Left lobe of liver (tissue), 2 donors: ENCODE results near the gene SF3B3. TPM values are rescaled to one million over a fixed set of nuclear protein-coding genes. Genes with fewer than 3 reads are reported as not detected.

Experiments
- ATAC-seq: fragments of 200-7000 bp; cut with Tn5 transposase; one replicate; pipeline ENCODE4 v1.9.1; 2020; ENCODE audit warnings: mild to moderate bottlenecking, moderate library complexity
- DNase-seq: peaks from one replicate; pipeline ENCODE4 v3.0.0-alpha.2; 2020; ENCODE audit warnings: low spot score
- total RNA-seq: library from RNA; stranded (reverse); gene quantifications from one replicate; pipeline ENCODE4 v1.2.1, GENCODE V29; 2021
- donor health status: DM: no; HTN: no; CAD: no; lungs with moderate emphysema.
- donor health status: DM: no; HTN: yes; CAD: no.

The SF3B3 gene
- total RNA-seq, 1 donor from 2014 or later: 92.3 TPM

DNA sequence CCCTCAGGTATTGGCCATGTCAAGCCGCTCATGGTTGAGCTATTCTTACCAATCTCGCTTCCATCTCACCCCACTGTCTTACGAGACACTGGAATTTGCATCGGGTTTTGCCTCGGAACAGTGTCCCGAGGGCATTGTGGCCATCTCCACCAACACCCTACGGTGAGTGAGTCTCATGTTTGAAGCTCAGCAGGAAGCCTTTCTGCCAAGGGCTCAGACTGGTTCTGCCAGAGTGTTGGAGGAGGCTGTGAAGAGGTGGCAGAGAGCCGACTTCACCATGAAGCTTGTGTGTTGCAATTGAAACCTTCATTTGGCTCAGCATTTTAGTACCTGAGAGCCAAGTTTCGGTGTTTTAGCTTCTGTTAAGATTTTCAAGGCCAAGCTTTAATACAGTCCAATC, 38.0 kb downstream of the SF3B3 start:
- DNase-seq (peak; percentile 82), ATAC-seq (peak; percentile 79)

DNA sequence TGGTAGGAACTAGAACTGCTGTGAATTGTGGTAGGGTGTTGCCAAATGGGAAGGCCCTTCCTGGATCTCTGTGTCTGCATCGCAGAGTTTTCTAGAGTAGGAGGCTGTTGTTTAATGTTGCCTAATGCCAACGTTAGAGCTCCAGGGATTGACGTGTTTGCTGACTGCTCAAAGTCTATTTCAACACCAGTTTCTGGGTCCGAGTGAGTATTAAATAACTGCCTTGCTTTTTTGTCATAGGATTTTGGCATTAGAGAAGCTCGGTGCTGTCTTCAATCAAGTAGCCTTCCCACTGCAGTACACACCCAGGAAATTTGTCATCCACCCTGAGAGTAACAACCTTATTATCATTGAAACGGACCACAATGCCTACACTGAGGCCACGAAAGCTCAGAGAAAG, 40.0 kb downstream of the SF3B3 start:
- ATAC-seq (peak; percentile 75), DNase-seq (peak; percentile 74)

DNA sequence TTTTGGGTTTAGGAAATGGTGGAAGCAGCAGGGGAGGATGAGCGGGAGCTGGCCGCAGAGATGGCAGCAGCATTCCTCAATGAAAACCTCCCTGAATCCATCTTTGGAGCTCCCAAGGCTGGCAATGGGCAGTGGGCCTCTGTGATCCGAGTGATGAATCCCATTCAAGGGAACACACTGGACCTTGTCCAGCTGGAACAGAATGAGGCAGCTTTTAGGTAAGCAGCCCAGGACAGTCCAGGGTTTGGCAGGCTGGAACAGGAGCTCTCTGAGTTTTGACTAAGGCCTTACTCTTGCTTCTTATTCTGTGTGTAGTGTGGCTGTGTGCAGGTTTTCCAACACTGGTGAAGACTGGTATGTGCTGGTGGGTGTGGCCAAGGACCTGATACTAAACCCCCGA, 41.4 kb downstream of the SF3B3 start:
- ATAC-seq (peak; percentile 69), DNase-seq (peak; percentile 79)

DNA sequence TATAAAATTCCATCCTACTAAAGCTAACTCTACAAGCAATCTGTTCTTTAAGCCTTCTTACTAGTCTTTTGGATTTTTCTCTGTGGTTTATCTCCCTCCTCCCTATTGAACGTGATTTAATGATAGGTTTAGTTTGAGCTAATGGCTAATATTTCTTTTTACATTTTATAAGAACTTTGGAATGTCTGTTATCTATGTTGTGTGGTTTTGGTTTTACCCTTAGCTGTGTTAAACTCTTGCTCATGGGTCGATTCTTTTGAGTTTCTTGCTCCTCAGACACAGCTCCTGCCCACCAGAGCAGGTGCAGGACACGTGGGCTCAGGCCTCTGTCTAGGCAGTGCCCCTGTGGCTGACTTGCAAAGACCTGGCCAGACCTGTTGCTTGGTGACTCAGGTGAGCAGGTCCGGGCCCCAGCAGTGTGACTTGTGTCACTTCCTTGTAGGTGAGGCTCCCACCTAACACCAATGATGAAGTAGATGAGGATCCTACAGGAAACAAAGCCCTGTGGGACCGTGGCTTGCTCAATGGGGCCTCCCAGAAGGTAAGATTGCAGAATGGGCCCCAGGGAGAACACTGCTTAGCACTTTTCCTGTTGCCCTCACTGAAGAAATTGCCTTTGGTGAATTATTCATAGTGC, 45.1 kb downstream of the SF3B3 start:
- ATAC-seq (no peak), DNase-seq (no peak)

DNA sequence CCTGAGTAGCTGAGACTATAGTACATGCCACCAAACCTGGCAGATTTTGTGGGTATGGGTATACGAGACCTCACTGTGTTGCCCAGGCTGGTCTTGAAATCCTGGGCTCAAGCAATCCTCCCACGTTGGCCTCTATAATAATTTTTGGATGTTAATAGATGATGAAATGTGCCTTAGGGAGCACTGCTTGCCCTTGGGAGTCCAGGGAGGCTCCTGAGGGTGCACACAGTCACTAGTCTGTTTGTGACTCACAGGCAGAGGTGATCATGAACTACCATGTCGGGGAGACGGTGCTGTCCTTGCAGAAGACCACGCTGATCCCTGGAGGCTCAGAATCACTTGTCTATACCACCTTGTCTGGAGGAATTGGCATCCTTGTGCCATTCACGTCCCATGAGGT, 46.1 kb downstream of the SF3B3 start:
- ATAC-seq: no peak

DNA sequence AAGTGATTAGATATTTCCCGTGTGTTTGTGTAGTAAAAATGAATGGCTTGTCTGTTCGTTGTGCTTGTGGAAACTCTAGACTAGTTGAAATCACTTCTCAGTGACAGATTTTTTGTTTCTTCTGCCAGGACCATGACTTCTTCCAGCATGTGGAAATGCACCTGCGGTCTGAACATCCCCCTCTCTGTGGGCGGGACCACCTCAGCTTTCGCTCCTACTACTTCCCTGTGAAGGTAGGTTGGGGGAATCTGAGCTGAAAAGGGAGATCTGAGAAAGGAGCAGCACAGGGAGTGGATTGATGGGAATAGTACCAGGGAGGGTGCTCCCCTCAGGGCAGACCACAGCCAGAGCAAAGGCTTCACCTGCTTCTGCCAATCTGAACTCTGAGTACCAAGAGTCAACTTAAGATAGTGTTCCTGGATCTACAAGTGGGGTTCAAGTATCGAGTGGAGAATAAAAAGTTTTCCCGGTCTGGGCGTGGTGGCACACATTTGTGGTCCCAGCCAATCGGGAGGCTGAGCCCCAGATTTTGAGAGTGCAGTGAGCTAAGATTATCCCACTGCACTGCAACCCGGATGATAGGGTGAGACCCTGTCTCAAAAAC, 47.5 kb downstream of the SF3B3 start:
- no peak for ATAC-seq
- DNase-seq: no peak

More for the DNA sequence above, 46.1 kb downstream of the SF3B3 start:
- DNase-seq: no peak

DNA sequence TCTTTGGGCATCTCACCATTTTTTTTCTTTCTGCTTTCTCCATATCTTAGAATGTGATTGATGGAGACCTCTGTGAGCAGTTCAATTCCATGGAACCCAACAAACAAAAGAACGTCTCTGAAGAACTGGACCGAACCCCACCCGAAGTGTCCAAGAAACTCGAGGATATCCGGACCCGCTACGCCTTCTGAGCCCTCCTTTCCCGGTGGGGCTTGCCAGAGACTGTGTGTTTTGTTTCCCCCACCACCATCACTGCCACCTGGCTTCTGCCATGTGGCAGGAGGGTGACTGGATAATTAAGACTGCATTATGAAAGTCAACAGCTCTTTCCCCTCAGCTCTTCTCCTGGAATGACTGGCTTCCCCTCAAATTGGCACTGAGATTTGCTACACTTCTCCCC, 48.0 kb downstream of the SF3B3 start:
- DNase-seq (no peak), ATAC-seq (no peak)

DNA sequence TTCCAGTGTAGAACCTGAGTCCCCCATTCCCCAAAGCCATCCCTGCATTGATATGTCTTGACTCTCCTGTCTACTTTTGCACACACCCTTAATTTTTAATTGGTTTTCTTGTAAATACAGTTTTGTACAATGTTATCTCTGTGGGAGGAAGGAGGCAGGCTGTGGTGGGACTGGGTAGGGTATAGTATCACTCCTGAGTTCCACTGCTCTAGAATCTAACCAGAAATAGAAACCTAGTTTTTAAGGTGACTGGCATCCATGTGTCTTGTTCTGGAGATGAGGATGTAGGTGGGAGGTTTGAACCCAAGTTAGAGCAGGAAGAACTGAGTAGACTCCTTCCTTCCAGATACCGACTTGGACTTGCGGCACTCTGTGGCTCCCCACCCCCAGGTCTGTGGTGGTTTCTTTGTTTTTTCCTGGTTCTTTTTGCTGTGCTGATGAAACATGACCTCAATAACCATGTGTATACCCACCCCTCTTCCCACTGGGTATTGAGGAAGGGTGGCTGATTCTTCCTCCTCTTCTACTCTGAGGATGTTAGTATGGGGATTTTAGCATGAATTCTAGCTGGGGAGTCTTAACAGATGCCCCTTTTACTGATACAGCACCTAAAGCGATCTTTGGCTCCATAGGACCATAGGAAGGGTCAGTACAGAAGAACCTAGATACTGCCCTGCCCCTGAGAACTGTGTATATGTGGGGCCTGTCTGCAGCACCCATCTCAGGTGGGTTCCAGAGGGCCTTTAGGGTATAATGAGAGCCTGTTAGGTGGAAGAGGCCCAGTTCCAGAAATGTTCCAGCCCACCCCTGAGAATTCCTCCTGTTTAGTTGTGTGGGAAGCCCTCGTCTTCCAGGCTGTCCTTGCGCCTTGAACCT, 48.7 kb downstream of the SF3B3 start:
- DNase-seq (no peak), ATAC-seq (no peak)

DNA sequence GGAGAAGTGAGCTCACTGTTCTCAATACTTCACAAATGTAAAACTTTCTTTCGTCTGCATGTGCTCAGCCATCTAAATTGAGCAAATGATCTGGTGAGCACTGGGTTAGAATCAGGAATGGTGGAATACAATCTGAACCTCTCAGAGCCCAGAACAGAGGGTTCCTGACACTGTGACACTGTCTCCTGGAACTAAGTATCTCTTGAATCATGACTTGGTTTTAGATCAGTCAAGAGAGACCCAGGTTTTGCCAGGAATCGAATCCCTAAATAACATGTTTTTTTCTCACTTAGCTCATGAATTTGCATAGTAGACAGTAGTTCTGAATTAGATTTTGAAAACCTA, 49.3 kb downstream of the SF3B3 start:
- DNase-seq (no peak), ATAC-seq (no peak)

DNA sequence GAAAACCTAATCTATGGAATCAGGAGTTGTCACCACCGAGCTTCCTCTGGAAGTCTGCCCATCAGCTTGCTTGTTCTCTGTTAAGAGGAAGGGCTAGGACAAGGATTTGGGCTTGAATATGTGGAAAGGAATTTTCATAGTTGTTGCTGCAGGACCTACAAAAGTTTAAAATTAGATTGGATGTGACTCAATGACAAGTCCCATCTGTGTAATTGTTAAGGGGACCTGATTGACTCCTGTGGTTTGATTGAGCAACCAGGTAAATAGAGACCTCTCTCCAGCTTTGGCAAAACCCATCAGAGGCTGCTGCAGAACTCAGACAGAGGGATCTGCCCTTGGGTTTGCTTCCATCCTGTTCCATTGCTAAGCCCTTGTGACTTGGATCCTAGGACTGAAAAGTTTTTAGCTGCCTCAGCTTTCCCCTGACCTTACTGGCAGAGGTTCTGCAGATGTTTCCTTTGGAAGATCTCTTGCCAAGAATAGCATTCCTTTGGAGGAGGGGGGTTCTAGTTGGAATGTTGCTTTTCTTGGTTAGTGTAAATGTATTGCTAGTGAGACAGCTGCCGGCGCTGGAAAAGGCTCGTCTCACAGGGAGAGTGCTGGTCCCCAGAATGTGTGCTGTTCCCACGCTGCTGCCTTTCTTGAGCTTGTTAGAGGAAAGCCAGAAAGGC, 50.0 kb downstream of the SF3B3 start:
- no peak for DNase-seq
- ATAC-seq: peak; percentile 63

DNA sequence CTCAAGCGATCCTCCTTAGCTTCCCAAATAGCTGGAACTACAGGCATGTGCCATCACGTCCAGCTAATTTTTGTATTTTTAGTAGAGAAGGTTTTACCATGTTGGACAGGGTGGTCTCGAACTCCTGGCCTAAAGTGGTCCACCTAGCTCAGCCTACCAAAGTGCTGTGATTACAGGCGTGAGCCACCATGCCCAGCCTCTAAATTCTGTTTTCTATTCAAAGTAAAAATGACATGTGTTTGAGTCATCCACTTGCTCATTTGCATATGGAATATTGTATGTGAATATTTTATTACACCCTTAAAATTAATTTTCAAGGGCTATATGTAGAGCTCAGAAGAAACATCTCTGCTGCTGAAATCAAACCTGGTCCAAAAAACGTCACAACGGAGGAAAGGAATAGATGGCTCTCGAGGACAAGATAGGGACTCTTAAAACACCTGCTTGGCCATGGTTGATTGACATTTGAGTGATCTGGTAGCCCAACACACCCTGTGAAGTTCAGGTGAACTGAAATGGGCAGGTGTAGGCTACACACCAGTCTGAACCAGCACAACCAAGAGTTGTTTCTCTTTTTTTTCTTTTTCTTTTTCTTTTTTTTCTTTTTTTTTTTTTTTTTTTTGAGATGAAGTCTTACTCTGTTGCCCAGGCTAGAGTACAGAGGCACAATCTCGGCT, 51.1 kb downstream of the SF3B3 start:
- no peak for DNase-seq
- ATAC-seq: no peak

DNA sequence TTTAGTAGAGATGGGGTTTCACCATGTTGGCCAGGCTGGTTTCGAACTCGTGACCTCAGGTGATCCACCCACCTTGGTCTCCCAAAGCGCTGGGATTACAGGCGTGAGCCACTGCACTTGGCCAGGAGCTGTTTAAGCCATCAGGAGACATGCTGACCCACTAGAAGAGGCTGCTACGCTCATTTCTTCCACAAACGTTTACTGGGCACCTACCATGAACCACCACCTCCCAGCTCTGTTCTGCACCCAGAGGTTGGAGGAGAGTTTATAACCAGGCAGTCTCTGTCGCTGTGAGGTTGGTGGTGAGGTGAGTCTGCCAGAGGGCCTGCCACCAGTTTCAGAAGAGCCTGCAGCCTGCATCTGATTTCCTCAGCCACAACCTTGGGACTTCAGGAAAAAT, 51.8 kb downstream of the SF3B3 start:
- DNase-seq (no peak), ATAC-seq (no peak)

DNA sequence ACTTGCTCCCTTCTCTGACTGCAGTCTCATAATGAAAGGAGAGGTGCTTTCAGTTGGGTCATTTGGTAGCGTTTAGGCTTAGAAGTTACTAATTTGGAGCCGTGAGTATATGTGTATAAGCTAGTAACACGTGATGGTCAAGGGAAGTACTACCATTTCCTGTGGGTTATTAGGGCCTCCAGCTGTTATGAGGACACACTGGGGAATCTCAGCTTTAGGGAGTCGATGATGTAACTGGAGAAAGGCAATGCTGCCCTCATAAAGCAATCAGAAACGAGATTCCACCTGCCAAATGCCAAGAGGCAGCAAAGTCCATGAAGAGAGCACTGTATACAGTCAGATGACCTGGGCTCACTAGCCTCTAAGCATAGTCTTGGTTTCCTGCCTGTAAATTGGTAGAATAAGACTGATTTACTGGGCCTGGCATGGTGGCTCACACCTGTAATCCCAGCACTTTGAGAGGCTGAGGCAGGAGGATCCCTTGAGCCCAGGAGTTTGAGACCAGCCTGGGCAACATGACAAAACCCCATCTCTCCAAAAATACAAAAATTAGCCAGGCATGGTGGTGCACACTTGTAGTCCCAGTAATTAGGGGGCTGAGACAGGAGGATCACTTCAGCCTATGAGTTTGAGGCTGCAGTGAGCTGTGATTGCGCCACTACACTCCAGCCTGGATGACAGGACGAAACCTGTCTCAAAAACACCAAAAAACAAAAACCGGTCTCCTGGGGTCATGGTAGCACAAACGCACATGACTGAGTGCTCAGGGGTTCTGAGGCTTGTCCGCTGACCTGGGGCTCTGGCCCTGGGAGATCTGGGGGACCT, 53.0 kb downstream of the SF3B3 start:
- DNase-seq: no peak
- peak; percentile 70 for ATAC-seq

DNA sequence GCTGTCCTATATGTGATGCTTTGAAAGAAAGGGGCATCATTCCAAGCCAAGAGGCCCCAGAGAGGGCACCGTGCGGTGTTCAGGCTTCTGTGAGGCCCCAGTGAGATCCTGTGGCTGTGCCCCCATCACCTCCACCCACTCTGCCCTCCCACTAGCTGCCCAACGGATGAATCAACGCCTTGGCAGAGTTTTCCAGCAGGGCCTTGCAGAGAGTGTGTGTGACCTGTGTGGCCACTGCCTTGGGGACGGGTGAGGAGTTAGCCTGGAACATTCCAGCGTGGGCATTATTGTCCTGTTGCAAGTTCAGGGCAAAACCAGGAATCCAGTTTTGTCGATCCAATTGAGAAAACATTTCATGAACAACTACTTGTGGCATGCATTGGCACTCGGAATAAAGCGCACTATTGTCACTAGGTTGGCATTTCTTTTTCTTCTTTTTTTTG, 53.7 kb downstream of the SF3B3 start:
- DNase-seq (no peak), ATAC-seq (no peak)

DNA sequence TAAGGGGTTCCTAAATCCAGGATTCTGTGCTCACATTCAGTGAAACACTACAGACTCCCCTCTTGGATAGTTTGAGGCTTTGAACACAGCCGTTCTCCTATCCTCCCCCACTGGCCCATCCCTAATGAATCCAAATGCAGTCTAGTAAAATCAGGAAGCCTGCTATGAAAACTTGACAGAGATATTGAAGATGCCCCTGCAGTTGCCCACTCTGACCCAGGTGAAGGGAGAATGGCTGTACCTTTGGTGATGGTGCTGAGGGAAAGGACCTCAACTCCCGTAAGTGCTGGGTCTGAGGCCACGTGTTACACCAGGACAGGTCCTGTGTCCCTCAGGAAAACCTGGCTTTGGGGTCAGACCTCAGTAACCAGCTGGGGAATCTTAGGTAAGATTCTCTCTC, 54.4 kb downstream of the SF3B3 start:
- no peak for ATAC-seq
- DNase-seq: no peak

DNA sequence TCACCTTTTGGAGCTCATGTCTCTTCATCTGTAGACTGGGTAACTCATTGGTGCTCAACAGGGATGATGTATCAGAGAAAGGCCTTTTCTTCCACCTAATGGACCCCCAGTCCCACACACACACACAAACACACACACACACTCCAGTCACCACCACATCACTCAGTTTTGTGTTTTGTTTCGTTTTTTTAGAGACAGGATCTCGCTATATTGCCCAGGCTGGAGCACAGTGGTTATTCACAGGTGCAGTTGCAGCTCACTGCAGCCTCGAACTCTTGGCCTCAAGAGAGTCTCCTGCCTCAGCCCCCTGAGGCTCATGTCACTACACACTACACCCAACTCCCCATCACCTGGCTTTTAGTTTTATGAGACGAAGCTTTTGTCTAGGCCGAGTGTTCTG, 55.6 kb downstream of the SF3B3 start:
- DNase-seq (no peak), ATAC-seq (no peak)

DNA sequence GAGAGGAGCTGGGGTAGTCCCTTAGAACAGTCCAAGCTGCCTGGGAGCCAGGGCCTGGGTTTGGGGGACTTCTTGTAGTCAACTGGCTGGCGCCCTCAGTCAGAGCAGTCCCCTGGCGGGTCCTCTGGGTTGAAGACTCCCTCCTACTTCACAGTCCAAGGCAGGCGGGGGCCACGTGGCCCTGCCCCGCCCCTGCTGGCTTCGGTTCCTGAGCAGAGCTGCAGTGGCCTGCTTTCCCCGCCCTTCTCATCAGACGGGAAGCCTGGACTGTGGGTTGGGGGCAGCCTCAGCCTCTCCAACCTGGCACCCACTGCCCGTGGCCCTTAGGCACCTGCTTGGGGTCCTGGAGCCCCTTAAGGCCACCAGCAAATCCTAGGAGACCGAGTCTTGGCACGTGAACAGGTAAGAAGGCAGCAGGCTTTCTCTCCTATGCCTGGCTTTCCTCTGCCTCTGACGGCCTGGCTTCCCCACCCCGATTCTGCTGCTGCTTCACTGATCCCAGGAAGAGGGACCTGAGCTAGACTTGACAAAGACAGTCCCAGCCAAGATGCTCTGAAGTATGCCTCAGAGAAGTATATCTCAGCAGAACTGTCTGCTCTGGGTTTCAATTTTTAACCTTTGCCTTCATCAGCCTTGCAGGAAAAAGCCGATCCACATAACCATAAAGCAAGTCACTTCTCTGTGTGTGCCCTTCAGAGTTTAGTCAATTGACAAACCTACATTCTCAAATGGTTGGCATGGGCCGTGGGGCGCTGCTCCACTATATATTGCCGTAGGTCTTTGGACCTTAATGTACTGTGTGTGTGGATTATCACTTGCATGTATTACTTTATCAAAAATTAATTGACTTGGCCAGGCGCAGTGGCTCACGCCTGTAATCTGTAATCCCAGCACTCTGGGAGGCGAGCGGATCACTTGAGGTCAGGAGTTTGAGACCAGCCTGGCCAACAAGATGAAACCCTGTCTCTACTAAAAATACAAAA, 56.3 kb downstream of the SF3B3 start:
- no peak for DNase-seq
- ATAC-seq: peak; percentile 47

DNA sequence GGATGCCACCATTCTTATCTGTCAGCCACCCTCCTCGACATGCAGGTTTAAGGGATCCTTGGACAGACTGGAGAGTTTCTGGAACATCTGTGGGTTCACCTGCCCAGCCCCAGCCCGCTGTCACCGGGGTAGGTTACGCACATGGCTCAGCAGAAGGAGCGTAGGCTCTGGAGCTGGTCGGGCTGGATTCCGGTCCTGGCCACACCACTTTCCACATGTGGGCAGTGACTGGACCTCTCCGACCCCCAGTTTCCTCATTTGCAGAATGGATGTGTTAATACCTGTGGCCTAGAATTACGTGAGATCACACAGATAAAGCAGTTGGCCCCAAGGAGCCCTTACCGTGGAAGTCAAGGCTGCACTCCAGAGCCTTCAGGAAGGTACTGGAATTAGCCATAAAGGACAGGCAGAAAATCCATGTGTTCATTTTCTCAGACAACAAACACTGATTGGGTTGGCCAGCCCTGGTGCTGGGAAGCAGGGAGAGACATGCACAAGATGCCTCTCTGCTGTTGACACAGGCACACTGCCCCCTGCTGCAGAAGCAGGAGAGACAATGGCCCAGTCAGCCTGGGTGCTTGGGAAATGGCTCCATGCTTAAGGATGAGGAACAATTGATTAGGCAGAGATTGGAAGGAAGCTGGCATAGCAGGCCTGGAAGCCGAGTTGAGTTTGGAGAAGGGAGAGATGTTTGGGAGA, 58.8 kb downstream of the SF3B3 start:
- DNase-seq: no peak
- no peak for ATAC-seq
